HG03064 (cell line): ENCODE measurements around the gene DFFB.
"Not testable (repeated sequence)": the region's sequence is repeated elsewhere in the genome, so short reads cannot be mapped to it uniquely, and the experiment has no call there.

Experiments used
- ATAC-seq: cut with Tn5 transposase; IDR thresholded peaks from one replicate; pipeline ENCODE4 v1.9.1; 2021; ENCODE audit warnings: low read depth; ENCODE audit not compliant: unreplicated experiment

DFFB gene

GRCh38 chr1:3856923-3857790 is at the start of gene DFFB, which contains the start of gene CEP104:
TSS of gene DFFB (plus strand) at chr1:3857476. CDS start at chr1:3857604, 128 bp downstream.
TSS of gene CEP104 (minus strand) at chr1:3857211. CDS start at chr1:3852407, 4,804 bp downstream.
- ATAC-seq = peak; percentile 95

- ATAC-seq = no peak
Observed at GRCh38 chr1:3807769-3808168, 49.5 kb upstream of the DFFB start.

GRCh38 chr1:3809680-3810079 is 47.6 kb upstream of the DFFB start:
- ATAC-seq = no peak

- not testable (repeated sequence) for ATAC-seq
Observed at GRCh38 chr1:3810149-3810761, 47.0 kb upstream of the DFFB start.

- no peak for ATAC-seq
Observed at GRCh38 chr1:3811595-3811911, 45.7 kb upstream of the DFFB start.

- no peak for ATAC-seq
Observed at GRCh38 chr1:3814065-3814464, 43.2 kb upstream of the DFFB start.

GRCh38 chr1:3814771-3815561 is 42.3 kb upstream of the DFFB start:
- no peak for ATAC-seq

- ATAC-seq = no peak
Observed at GRCh38 chr1:3816331-3817137, 40.7 kb upstream of the DFFB start.

GRCh38 chr1:3817138-3817740 is 40.0 kb upstream of the DFFB start:
- no peak for ATAC-seq

GRCh38 chr1:3817821-3818597 is 39.3 kb upstream of the DFFB start:
- no peak for ATAC-seq

- ATAC-seq = no peak
Observed at GRCh38 chr1:3819771-3820200, 37.5 kb upstream of the DFFB start.

GRCh38 chr1:3820316-3820715 is 37.0 kb upstream of the DFFB start:
- no peak for ATAC-seq

GRCh38 chr1:3821004-3821403 is 36.3 kb upstream of the DFFB start:
- ATAC-seq = no peak

- ATAC-seq = no peak
Observed at GRCh38 chr1:3821447-3821846, 35.8 kb upstream of the DFFB start.

GRCh38 chr1:3821908-3822307 is 35.4 kb upstream of the DFFB start:
- ATAC-seq = no peak

- ATAC-seq = no peak
Observed at GRCh38 chr1:3822421-3822820, 34.9 kb upstream of the DFFB start.

GRCh38 chr1:3824650-3825049 is 32.6 kb upstream of the DFFB start:
- no peak for ATAC-seq

GRCh38 chr1:3825356-3825755 is 31.9 kb upstream of the DFFB start:
- ATAC-seq = no peak

- ATAC-seq = no peak
Observed at GRCh38 chr1:3827813-3828307, 29.4 kb upstream of the DFFB start.
